NCI-H524 (cell line): ENCODE measurements around the gene SAMD5.
A peak's percentile ranks its signal among the peaks of the same experiment; 100 is the strongest.

Experiments used
- DNase-seq, 2 experiments: peaks; one replicate each; lab custom pipeline; 2025; lab: John Stamatoyannopoulos, UW

The SAMD5 gene

GRCh38 chr6:147508042-147508865 is at the start of gene SAMD5:
TSS of gene SAMD5 (plus strand) at chr6:147508690. CDS start at chr6:147508929, 239 bp downstream.
- DNase-seq: peak; percentile 67 to 81

DNA sequence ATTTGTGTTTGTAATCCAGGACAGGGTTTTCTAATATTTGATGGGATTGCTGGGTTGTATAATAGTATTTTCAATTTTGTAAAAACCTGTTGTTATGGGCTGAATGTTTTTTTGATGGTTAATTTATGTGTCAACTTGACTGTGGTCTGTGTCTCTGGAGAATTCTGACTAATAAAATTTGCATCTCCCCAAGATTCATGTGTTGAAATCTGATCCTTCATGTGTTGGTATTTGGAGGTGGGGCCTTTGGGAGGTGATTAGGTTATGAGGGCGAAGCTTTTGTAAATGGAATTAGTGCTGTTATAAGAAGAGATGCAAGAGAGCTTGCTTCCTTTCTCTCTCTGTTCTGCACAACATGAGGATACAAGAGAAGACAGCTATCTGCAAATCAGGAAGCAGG is 48.7 kb upstream of the SAMD5 start:
- no peak for DNase-seq

DNA sequence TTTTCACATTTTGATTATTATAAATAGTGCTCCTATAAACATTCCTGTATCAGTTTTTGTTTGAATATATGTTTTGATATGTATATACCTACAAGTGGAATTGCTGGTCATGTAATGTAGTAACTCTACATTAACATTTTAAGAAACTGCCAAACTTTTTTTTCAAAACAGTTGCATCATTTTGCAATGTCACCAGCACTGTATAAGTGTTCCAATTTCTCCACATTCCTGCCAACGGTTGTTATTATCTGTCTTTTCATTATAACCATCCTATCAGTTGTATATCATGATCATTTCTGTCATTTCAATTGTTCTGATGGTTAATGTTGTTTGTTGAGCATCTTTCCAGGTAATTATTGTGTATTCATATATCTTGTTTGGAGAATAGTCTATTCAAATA is 44.8 kb upstream of the SAMD5 start:
- no peak for DNase-seq

GRCh38 chr6:147467428-147467827 is 41.1 kb upstream of the SAMD5 start:
- no peak for DNase-seq

DNA sequence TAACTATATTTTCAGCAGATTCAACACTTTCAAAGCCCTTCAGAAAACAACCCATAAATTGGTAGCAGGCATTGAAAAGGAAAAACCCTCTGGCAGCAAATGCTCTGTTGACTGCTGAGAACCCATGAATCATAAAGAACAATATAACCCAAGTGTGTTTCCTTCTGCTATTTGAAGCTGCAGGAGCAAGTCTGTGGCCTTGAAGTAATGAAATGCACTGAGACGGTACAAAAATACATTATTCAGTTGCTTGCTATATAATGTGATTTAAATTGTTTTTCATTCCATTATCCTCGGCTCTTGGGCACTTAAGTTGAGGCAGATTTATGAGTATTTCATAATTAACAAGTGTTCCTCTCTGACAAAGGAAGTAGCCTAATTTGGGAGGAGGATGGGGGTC is 40.6 kb upstream of the SAMD5 start:
- DNase-seq: no peak

DNA sequence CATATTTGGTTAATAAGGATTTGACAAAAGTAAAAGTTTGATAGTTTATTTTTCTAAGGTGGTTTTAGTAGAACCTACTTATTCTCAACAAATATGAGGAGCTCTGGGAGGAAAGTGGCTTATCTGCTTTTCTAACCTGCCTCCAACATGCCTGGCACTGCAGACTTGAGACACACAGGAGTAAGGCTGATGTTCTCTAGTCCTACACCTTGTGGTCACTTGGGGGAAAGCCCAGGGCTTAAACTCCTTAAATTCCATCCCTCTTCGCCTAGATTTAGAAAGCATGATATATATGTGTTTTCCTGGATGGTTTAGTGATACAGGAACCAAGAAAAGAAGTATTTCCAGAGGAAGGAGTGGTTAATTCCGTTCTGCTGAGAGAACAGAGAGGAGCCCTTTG is 39.9 kb upstream of the SAMD5 start:
- no peak for DNase-seq

DNA sequence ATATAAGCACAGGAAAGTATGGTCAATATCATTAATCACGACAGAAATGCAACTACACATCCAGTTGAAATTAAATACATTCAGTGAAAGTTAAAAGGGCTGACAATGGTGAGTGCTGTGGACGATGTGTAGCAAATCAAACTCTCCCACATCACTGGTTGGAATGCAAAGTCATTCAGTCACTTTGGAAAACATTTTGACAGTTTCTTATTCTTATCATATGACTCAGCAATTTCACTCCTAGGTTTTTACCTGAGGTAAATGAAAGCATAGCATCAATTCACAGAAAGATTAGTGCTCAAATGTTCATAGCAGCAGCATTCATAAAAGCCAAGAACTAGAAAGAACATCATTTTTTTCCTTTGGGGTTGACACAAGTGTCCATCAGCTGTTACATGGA is 28.6 kb upstream of the SAMD5 start:
- DNase-seq: no peak

- no peak for DNase-seq
Measured at GRCh38 chr6:147486683-147487082, 21.8 kb upstream of the SAMD5 start.

GRCh38 chr6:147497472-147497871 is 11.0 kb upstream of the SAMD5 start:
- no peak for DNase-seq

GRCh38 chr6:147503587-147503986 is 4.9 kb upstream of the SAMD5 start:
- no peak for DNase-seq

DNA sequence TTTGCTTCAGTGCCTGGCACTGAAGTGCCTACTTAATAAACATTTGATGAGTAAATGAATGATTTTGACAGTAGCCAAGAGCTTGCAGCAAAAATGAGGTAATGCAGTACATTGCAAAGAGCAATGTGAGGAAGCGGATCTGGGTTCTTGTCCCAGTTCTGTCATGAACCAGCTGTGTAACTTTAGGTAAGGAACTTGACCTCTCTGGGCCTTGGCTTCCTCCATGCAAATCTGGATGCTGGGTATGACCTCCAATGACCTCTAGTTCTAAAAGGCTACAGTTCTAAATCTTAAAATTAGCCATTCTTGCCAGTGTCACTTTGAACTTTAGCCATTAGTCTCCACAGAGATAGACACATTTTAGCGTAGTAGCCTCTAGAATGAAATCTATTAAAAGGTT is 3.6 kb upstream of the SAMD5 start:
- no peak for DNase-seq

DNA sequence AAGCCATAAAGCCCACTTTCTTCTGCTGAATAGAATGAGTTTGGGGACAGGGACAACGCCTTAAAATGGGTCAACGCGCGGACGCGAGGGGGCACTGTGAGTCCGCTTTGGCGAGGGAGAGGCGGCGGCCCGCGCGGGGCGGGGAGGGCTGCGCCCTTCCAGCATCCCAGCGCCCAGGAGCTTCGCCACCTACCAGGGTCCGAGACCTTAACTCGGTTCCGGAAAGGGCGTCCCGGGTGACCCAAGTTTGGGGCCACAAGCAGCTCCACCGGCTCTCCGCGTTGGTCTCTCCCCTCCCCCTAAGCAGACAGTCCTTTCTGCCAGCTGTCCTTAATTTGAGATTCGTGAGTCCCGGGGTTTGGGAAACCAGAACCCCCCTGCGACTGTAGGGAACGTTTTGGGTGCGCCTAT is 1.8 kb upstream of the SAMD5 start:
- DNase-seq: peak; percentile 73 to 84

GRCh38 chr6:147507162-147508041 is 1.1 kb upstream of the SAMD5 start:
- DNase-seq: peak; percentile 56 to 69

GRCh38 chr6:147508866-147509608 is 547 bp downstream of the SAMD5 start:
- peak; percentile 64 to 81 for DNase-seq

DNA sequence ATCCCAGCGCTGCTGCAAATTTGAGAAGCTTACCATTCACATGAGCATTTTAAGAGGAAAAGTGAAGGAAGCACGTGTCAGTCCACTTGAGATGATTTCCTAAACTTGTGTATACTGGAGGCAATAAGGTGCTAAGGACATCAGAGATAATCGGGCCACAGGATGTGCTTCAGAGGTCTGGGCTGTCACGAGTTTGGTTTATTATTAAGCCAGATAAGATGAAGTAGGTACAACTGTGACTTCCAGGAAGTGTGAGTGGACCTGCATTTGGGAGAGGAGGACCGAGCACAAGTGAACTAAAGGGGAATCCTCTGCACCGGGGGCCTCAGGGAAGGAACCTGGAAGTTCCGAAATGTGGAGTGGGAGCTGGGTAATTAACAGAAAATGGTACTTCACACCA is 1.4 kb downstream of the SAMD5 start:
- peak; percentile 39 to 64 for DNase-seq

DNA sequence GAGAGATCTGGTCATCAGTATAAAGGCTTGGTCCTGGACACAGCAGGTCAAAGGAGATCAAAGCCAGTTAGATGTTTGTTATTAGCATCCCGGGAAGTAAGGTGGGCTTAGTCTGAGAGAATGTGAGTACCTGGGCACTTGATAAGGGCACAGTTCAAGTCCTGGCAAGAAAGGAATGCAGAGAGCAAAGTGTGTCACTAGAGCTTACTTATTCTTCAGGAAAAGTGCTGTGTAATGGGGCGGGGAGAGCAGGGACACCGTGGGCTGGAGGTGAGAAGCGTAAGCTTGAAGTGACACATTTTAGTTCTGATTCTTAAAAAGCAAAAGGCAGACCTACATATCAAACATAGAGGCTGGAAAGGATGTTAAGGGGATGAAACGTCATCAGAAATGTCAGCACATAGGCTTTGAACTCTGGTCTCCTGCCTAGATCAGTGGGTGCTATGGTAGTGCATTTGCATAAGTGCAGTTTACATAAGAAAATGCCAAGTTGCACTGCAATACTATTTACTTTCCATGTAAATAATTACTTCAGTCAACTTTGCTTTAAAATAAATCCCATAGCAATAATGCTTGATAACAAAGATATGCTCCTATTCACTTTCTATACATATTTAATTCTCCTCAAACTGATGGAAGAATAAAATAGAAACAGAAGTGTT is 2.6 kb downstream of the SAMD5 start:
- peak in 1 of 2 experiments; percentile 15 for DNase-seq

- no peak for DNase-seq
Measured at GRCh38 chr6:147514831-147515230, 6.3 kb downstream of the SAMD5 start.

DNA sequence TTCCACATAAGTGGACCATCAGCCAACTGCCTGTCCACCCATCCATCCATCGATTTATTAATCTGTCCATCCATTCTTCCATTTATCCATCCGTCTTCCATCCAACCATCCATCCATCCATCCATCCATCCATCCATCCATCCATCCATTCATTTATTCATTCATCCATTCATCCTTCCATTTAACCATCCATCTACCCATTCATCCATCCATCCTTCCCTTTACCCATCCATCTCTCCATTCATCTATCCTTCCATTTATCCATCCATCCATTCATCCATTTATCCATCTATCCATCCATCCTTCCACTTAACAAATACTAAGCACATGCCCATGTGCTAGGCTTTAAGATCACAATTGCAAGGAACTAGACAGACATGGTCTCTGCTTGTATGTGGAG is 6.8 kb downstream of the SAMD5 start:
- DNase-seq: no peak

DNA sequence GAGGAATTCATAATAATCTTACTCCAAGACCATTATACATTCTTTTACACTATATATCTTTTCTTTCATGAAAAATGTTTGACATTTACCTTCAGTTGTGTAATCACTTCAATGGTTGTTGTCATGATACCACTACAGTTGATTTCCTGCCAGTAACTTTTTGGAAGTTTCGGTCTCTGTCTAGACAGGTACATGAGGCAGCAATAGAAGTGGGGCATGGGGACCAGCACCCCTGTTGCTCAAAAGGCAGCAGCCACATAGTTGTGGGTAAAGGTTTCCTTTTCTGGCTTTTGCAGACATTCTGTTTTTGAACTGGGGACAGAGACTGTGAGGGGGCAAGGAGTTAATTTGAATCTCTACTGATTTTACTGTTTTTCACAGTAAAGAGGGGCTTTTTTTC is 14.1 kb downstream of the SAMD5 start:
- no peak for DNase-seq

DNA sequence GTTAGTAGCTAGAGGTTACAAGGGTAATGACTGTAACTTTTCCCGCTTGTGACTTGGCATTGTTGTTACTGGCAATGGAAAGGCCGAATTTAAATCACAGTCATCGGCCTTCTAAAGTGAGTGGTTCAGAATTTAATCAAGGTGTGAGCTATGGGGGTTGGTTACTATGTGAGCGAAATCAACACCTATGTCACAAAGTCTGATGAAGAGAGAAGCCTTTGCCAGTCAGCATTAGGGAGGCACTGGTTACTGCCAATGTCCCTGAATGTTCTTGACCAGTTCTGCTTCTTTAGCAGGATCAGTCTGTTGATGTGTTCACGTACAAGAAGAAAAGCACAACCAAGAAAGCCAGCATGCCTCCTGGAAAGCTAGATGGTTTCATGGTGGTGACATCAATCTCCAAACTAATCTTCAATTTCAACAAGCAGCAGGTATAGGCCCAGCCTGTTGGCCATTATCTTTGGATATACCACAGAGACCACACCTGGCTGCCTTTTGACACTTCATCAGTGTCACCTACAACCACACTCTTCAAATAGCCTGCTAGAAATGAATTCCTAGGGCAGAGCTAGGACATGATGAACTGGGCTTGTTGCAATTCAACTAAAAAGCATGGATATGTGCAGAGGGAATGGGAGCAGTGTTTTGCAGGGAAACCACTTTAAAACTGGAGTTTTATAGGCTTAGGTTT is 17.2 kb downstream of the SAMD5 start:
- no peak for DNase-seq

- no peak for DNase-seq
Measured at GRCh38 chr6:147527197-147527596, 18.7 kb downstream of the SAMD5 start.
